HK-2 (cell line): ENCODE measurements around the gene OR52B4.
"Not testable (repeated sequence)": the region's sequence is repeated elsewhere in the genome, so short reads cannot be mapped to it uniquely, and the experiment has no call there.

ENCODE experiments used
- DNase-seq: peaks from one replicate; pipeline ENCODE4 v3.0.0-alpha.2; 2018; ENCODE audit not compliant: unreplicated experiment

Gene OR52B4

GRCh38 chr11:4368286-4368685 is at the start of gene OR52B4:
OR52B4 (minus strand) TSS chr11:4368386; CDS start chr11:4368295, 91 bp downstream.
- no peak for DNase-seq

- DNase-seq = no peak
Measured at GRCh38 chr11:4416816-4417215, 48.6 kb upstream of the OR52B4 start.

GRCh38 chr11:4416306-4416705 is 48.1 kb upstream of the OR52B4 start:
- no peak for DNase-seq

- DNase-seq = not testable (repeated sequence)
Measured at GRCh38 chr11:4406206-4406605, 38.0 kb upstream of the OR52B4 start.

- DNase-seq = no peak
Measured at GRCh38 chr11:4393858-4394223, 25.7 kb upstream of the OR52B4 start.

- peak; percentile 62 for DNase-seq
Measured at GRCh38 chr11:4393209-4393857, 25.1 kb upstream of the OR52B4 start, which contains the start of gene TRIM21. TRIM21 (minus strand) TSS chr11:4393702; CDS start chr11:4390409, 3,293 bp downstream.

- no peak for DNase-seq
Measured at GRCh38 chr11:4388221-4388620, 20.0 kb upstream of the OR52B4 start.

GRCh38 chr11:4385978-4386740 is 18.0 kb upstream of the OR52B4 start:
- DNase-seq = no peak

GRCh38 chr11:4381901-4382300 is 13.7 kb upstream of the OR52B4 start:
- no peak for DNase-seq

- no peak for DNase-seq
Measured at GRCh38 chr11:4375431-4376140, 7.4 kb upstream of the OR52B4 start.

GRCh38 chr11:4370166-4370565 is 2.0 kb upstream of the OR52B4 start:
- no peak for DNase-seq

GRCh38 chr11:4348142-4348541 is 20.0 kb downstream of the OR52B4 start:
- not testable (repeated sequence) for DNase-seq

- not testable (repeated sequence) for DNase-seq
Measured at GRCh38 chr11:4345366-4345765, 22.8 kb downstream of the OR52B4 start.

GRCh38 chr11:4334356-4334755 is 33.8 kb downstream of the OR52B4 start:
- DNase-seq = not testable (repeated sequence)
